ENCODE results near the gene DENND2A. TPM values are rescaled to one million over a fixed set of nuclear protein-coding genes. Genes with fewer than 3 reads are reported as not detected.
"Not testable (repeated sequence)": the region's sequence is repeated elsewhere in the genome, so short reads cannot be mapped to it uniquely, and the experiment has no call there.

Gene DENND2A
- polyA plus RNA-seq, 1 donor: 12.2 TPM

- Histone ChIP-seq H3K4me1 (ENCODE audit: control insufficient read depth, insufficient read depth, low read length) (peaks cover 11% of the 10 kb centered on the region), H3K4me3 (ENCODE audit: low read length) (peak overlapping the region; percentile 69), H3K27me3 (ENCODE audit: control insufficient read depth, insufficient read depth, low read length) (no peaks in the 10 kb centered on the region), H3K9me3 (ENCODE audit: control insufficient read depth, low read depth, low read length) (no peaks in the 10 kb centered on the region), H3K27ac (ENCODE audit: low read length) (no peak overlapping the region), H3K36me3 (ENCODE audit: control insufficient read depth, insufficient read depth, low read length) (peaks cover 3% of the 10 kb centered on the region)
- WGBS (ENCODE audit: insufficient coverage, low lambda C conversion rate): no CpG with 5 or more reads among the region's 18 CpGs
- DNase-seq: no peak
These were observed 33.2 kb upstream of the DENND2A start for GRCh38 chr7:140673774-140674155.

GRCh38 chr7:140673063-140673773, 32.6 kb upstream of the DENND2A start:
- Histone ChIP-seq H3K36me3 (ENCODE audit: control insufficient read depth, insufficient read depth, low read length) (peaks cover 3% of the 10 kb centered on the region), H3K4me1 (ENCODE audit: control insufficient read depth, insufficient read depth, low read length) (peaks cover 11% of the 10 kb centered on the region), H3K4me3 (ENCODE audit: low read length) (peak overlapping the region; percentile 69), H3K27ac (ENCODE audit: low read length) (peak overlapping the region; percentile 42), H3K27me3 (ENCODE audit: control insufficient read depth, insufficient read depth, low read length) (no peaks in the 10 kb centered on the region), H3K9me3 (ENCODE audit: control insufficient read depth, low read depth, low read length) (no peaks in the 10 kb centered on the region)
- WGBS (ENCODE audit: insufficient coverage, low lambda C conversion rate): 0% methylated on average over 1 of the region's 72 CpGs
- peak in 1 of 2 donors; percentile 82 for DNase-seq

GRCh38 chr7:140672382-140673062, 31.9 kb upstream of the DENND2A start, which contains the start of gene ADCK2:
TSS of gene ADCK2 (plus strand) at chr7:140672945. CDS start at chr7:140673331, 386 bp downstream.
- H3K27ac ChIP-seq (ENCODE audit: low read length): peak within 1 kb of the TSS; percentile 42
- no peaks in the 10 kb centered on the region for H3K9me3 ChIP-seq (ENCODE audit: control insufficient read depth, low read depth, low read length)
- H3K4me1 ChIP-seq (ENCODE audit: control insufficient read depth, insufficient read depth, low read length): peaks cover 11% of the 10 kb centered on the region
- WGBS (ENCODE audit: insufficient coverage, low lambda C conversion rate): 0% methylated on average over 1 of the region's 41 CpGs
- no peaks in the 10 kb centered on the region for H3K36me3 ChIP-seq (ENCODE audit: control insufficient read depth, insufficient read depth, low read length)
- H3K4me3 ChIP-seq (ENCODE audit: low read length): peak within 1 kb of the TSS; percentile 69
- no peaks in the 10 kb centered on the region for H3K27me3 ChIP-seq (ENCODE audit: control insufficient read depth, insufficient read depth, low read length)
- DNase-seq: no peak

GRCh38 chr7:140671966-140672365, 31.4 kb upstream of the DENND2A start:
- no peak overlapping the region for H3K4me3 ChIP-seq (ENCODE audit: low read length)
- no peaks in the 10 kb centered on the region for H3K27me3 ChIP-seq (ENCODE audit: control insufficient read depth, insufficient read depth, low read length)
- H3K4me1 ChIP-seq (ENCODE audit: control insufficient read depth, insufficient read depth, low read length): peaks cover 11% of the 10 kb centered on the region
- no peaks in the 10 kb centered on the region for H3K36me3 ChIP-seq (ENCODE audit: control insufficient read depth, insufficient read depth, low read length)
- no peak overlapping the region for H3K27ac ChIP-seq (ENCODE audit: low read length)
- DNase-seq: no peak
- H3K9me3 ChIP-seq (ENCODE audit: control insufficient read depth, low read depth, low read length): no peaks in the 10 kb centered on the region
- no CpG with 5 or more reads among the region's 15 CpGs for WGBS (ENCODE audit: insufficient coverage, low lambda C conversion rate)

- H3K4me3 ChIP-seq (ENCODE audit: low read length): no peak overlapping the region
- H3K9me3 ChIP-seq (ENCODE audit: control insufficient read depth, low read depth, low read length): no peaks in the 10 kb centered on the region
- peaks cover 11% of the 10 kb centered on the region for H3K4me1 ChIP-seq (ENCODE audit: control insufficient read depth, insufficient read depth, low read length)
- H3K27ac ChIP-seq (ENCODE audit: low read length): no peak overlapping the region
- no peaks in the 10 kb centered on the region for H3K27me3 ChIP-seq (ENCODE audit: control insufficient read depth, insufficient read depth, low read length)
- no peak for DNase-seq
- WGBS (ENCODE audit: insufficient coverage, low lambda C conversion rate): no CpG with 5 or more reads among the region's 4 CpGs
- H3K36me3 ChIP-seq (ENCODE audit: control insufficient read depth, insufficient read depth, low read length): no peaks in the 10 kb centered on the region
These were observed 29.8 kb upstream of the DENND2A start for GRCh38 chr7:140670343-140670935.

- H3K9me3 ChIP-seq (ENCODE audit: control insufficient read depth, low read depth, low read length); H3K4me3 ChIP-seq (ENCODE audit: low read length); H3K27ac ChIP-seq (ENCODE audit: low read length); H3K27me3 ChIP-seq (ENCODE audit: control insufficient read depth, insufficient read depth, low read length); H3K36me3 ChIP-seq (ENCODE audit: control insufficient read depth, insufficient read depth, low read length); DNase-seq: not testable (repeated sequence)
- WGBS (ENCODE audit: insufficient coverage, low lambda C conversion rate): 100% methylated on average over 1 of the region's 10 CpGs
- peaks cover 11% of the 10 kb centered on the region for H3K4me1 ChIP-seq (ENCODE audit: control insufficient read depth, insufficient read depth, low read length)
These were observed 29.2 kb upstream of the DENND2A start for GRCh38 chr7:140669862-140670261.

- Histone ChIP-seq H3K4me1 (ENCODE audit: control insufficient read depth, insufficient read depth, low read length) (peaks cover 11% of the 10 kb centered on the region), H3K36me3 (ENCODE audit: control insufficient read depth, insufficient read depth, low read length) (no peaks in the 10 kb centered on the region), H3K27me3 (ENCODE audit: control insufficient read depth, insufficient read depth, low read length) (no peaks in the 10 kb centered on the region), H3K9me3 (ENCODE audit: control insufficient read depth, low read depth, low read length) (no peaks in the 10 kb centered on the region), H3K4me3 (ENCODE audit: low read length) (no peak overlapping the region), H3K27ac (ENCODE audit: low read length) (no peak overlapping the region)
- DNase-seq: no peak
- no CpG with 5 or more reads among the region's 3 CpGs for WGBS (ENCODE audit: insufficient coverage, low lambda C conversion rate)
These were observed 28.7 kb upstream of the DENND2A start for GRCh38 chr7:140669352-140669751.

- DNase-seq: no peak
These were observed 28.0 kb upstream of the DENND2A start for GRCh38 chr7:140668641-140669040.

GRCh38 chr7:140667476-140667875, 26.9 kb upstream of the DENND2A start:
- peaks cover 5% of the 10 kb centered on the region for H3K4me1 ChIP-seq (ENCODE audit: control insufficient read depth, insufficient read depth, low read length)
- no peak overlapping the region for H3K4me3 ChIP-seq (ENCODE audit: low read length)
- no peaks in the 10 kb centered on the region for H3K36me3 ChIP-seq (ENCODE audit: control insufficient read depth, insufficient read depth, low read length)
- no CpG with 5 or more reads among the region's 1 CpG for WGBS (ENCODE audit: insufficient coverage, low lambda C conversion rate)
- no peak overlapping the region for H3K27ac ChIP-seq (ENCODE audit: low read length)
- no peaks in the 10 kb centered on the region for H3K9me3 ChIP-seq (ENCODE audit: control insufficient read depth, low read depth, low read length)
- no peaks in the 10 kb centered on the region for H3K27me3 ChIP-seq (ENCODE audit: control insufficient read depth, insufficient read depth, low read length)
- DNase-seq: no peak

More at GRCh38 chr7:140668641-140669040, 28.0 kb upstream of the DENND2A start:
- Histone ChIP-seq H3K4me3 (ENCODE audit: low read length) (no peak overlapping the region), H3K4me1 (ENCODE audit: control insufficient read depth, insufficient read depth, low read length) (peaks cover 7% of the 10 kb centered on the region), H3K27me3 (ENCODE audit: control insufficient read depth, insufficient read depth, low read length) (no peaks in the 10 kb centered on the region), H3K9me3 (ENCODE audit: control insufficient read depth, low read depth, low read length) (no peaks in the 10 kb centered on the region), H3K27ac (ENCODE audit: low read length) (no peak overlapping the region), H3K36me3 (ENCODE audit: control insufficient read depth, insufficient read depth, low read length) (no peaks in the 10 kb centered on the region)
- no CpG with 5 or more reads among the region's 1 CpG for WGBS (ENCODE audit: insufficient coverage, low lambda C conversion rate)

GRCh38 chr7:140662938-140663337, 22.3 kb upstream of the DENND2A start:
- H3K27ac ChIP-seq (ENCODE audit: low read length); H3K9me3 ChIP-seq (ENCODE audit: control insufficient read depth, low read depth, low read length); H3K4me1 ChIP-seq (ENCODE audit: control insufficient read depth, insufficient read depth, low read length); DNase-seq; H3K27me3 ChIP-seq (ENCODE audit: control insufficient read depth, insufficient read depth, low read length); H3K36me3 ChIP-seq (ENCODE audit: control insufficient read depth, insufficient read depth, low read length); H3K4me3 ChIP-seq (ENCODE audit: low read length): not testable (repeated sequence)
- WGBS (ENCODE audit: insufficient coverage, low lambda C conversion rate): no CpG with 5 or more reads among the region's 2 CpGs

All from large intestine (tissue), 3 donors.